Stimulated activated CD4-positive, alpha-beta T cell treated with anti-CD3 and anti-CD28 coated beads, Interleukin-1b, Interleukin-23, amount 100 ng/mL, for 4 hours (primary cell): ENCODE measurements around the gene ARMC2.

Experiments
- DNase-seq, 2 donors: peaks; one replicate each; pipeline ENCODE4 v3.0.0-alpha.2; 2020; ENCODE audit warnings: low read depth in 2 of 2

ARMC2 gene

DNA sequence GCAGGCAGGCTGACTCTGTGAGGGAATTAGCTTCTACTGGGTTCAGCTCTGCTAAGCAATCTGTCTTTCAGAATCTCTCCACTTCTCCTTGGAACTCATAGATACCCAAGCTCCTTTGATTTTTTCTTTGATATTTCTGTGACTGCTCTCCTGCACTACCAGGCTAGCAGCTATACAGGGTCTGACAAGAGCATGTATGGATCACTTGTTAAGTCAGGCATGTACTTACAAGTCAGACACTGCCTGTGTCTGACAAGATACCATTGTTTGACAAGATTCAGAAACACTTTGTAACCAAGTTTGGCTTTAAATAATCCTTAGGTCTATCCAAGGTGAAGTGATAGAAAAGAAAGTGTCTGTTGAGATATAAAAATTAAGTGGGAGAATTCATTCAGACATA lies 167.0 kb downstream of the ARMC2 start:
- no peak for DNase-seq

- no peak for DNase-seq
Measured at GRCh38 chr6:109019911-109020310, 171.7 kb downstream of the ARMC2 start.

GRCh38 chr6:109021870-109022269 lies 173.6 kb downstream of the ARMC2 start:
- DNase-seq: no peak

GRCh38 chr6:109023356-109023925 lies 175.2 kb downstream of the ARMC2 start:
- no peak for DNase-seq
